ENCODE data around the gene GLS. TPM values are rescaled to one million over a fixed set of nuclear protein-coding genes. Genes with fewer than 3 reads are reported as not detected.

GLS gene
- total and polyA plus RNA-seq, 2 of the 13 experiments (the other 11 are each of a cell fraction or from before 2014, with no cell fraction given): 78.6 to 183 TPM

DNA sequence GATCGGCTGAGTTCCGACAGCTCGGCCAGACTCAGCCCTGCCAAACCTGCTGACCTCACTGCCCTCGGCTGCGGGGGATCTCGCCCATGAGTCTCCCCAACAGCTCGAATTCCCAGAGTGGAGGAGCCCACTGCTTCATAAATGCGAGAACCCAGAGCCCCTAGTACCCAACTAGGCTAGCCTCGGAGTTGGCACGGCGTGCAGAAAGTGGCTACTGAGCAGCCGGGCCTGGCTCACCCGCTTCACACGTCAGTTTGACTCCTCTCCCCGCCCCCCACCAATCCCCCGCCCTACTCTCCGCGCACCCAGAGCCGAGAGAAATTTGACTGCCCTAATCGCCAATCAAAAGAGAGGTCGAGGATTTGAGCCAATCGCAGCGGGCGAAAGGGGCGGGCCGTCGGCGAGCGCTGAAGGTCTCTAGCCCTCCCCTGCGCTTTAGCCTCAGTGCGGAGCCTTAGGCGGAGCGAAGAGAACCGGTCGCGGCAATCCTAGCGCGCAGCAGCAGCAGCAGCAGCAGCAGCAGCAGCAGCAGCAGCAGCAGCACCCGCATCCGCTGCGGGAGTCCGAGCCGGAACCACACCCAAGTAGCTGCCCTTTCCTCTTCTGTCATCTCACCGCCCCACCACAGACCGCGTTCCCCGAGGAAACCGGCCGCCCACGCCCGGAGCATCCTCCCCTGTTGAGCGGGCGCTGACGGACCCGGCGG lies at the start of gene GLS (continued):
- TF ChIP-seq CC2D1A (CRISPR knock-in tag; IDR thresholded peaks at IDR 0.05): no peak
- no peak for TF ChIP-seq KAT2B (IDR thresholded peaks at IDR 0.05; ENCODE audit: borderline replicate concordance, low read depth, low read length)
- TF ChIP-seq, protein P1, sequence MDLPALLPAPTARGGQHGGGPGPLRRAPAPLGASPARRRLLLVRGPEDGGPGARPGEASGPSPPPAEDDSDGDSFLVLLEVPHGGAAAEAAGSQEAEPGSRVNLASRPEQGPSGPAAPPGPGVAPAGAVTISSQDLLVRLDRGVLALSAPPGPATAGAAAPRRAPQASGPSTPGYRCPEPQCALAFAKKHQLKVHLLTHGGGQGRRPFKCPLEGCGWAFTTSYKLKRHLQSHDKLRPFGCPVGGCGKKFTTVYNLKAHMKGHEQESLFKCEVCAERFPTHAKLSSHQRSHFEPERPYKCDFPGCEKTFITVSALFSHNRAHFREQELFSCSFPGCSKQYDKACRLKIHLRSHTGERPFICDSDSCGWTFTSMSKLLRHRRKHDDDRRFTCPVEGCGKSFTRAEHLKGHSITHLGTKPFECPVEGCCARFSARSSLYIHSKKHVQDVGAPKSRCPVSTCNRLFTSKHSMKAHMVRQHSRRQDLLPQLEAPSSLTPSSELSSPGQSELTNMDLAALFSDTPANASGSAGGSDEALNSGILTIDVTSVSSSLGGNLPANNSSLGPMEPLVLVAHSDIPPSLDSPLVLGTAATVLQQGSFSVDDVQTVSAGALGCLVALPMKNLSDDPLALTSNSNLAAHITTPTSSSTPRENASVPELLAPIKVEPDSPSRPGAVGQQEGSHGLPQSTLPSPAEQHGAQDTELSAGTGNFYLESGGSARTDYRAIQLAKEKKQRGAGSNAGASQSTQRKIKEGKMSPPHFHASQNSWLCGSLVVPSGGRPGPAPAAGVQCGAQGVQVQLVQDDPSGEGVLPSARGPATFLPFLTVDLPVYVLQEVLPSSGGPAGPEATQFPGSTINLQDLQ (CRISPR knock-in tag; IDR thresholded peaks at IDR 0.05): no peak
- TF ChIP-seq ZNF75D (CRISPR knock-in tag; IDR thresholded peaks at IDR 0.05; ENCODE audit: borderline replicate concordance): no peak
- TF ChIP-seq NR2F1 (CRISPR knock-in tag; IDR thresholded peaks at IDR 0.05): peak in 1 of 2 experiments; percentile 69; a peak in 3 of 4 replicates
- peak; percentile 81 for TF ChIP-seq SATB2 (CRISPR knock-in tag; IDR thresholded peaks at IDR 0.05)
- TF ChIP-seq ZSCAN25 (CRISPR knock-in tag; IDR thresholded peaks at IDR 0.05): peak; percentile 94
- TF ChIP-seq ZNF737 (CRISPR knock-in tag; IDR thresholded peaks at IDR 0.05; ENCODE audit: borderline replicate concordance): no peak
- no peak for TF ChIP-seq FLYWCH1 (CRISPR knock-in tag; IDR thresholded peaks at IDR 0.05)
- TF ChIP-seq SCMH1 (CRISPR knock-in tag; IDR thresholded peaks at IDR 0.05; ENCODE audit: borderline replicate concordance): no peak
- peak; percentile 43; the same call in 1 of the 2 replicates for TF ChIP-seq TP53 (CRISPR knock-in tag; conservative IDR thresholded peaks at IDR 0.05)
- TF ChIP-seq ZNF569 (CRISPR knock-in tag; IDR thresholded peaks at IDR 0.05; ENCODE audit: borderline replicate concordance): no peak
- TF ChIP-seq REPIN1 (CRISPR knock-in tag; IDR thresholded peaks at IDR 0.05; ENCODE audit: borderline replicate concordance, low read depth): peak; percentile 65
- peak; percentile 36; the same call in 1 of the 2 replicates for TF ChIP-seq TOE1 (CRISPR knock-in tag; IDR thresholded peaks at IDR 0.05)
- peak; percentile 82 for TF ChIP-seq SAP130 (CRISPR knock-in tag; IDR thresholded peaks at IDR 0.05; ENCODE audit: low read depth)
- TF ChIP-seq RERE (CRISPR knock-in tag; IDR thresholded peaks at IDR 0.05; ENCODE audit: low read depth): peak; percentile 49; the same call in 1 of the 2 replicates
- TF ChIP-seq MTF2 (CRISPR knock-in tag; IDR thresholded peaks at IDR 0.05; ENCODE audit: borderline replicate concordance): no peak; the same call in 1 of the 2 replicates
- TF ChIP-seq ZIK1 (CRISPR knock-in tag; IDR thresholded peaks at IDR 0.05; ENCODE audit: borderline replicate concordance, low read depth): no peak
- TF ChIP-seq RBFOX2 (IDR thresholded peaks at IDR 0.05; ENCODE audit: low read depth, low read length): peak; percentile 95
- TF ChIP-seq KDM6A (CRISPR knock-in tag; IDR thresholded peaks at IDR 0.05; ENCODE audit: low read depth): no peak
- no peak for TF ChIP-seq ZNF335 (CRISPR knock-in tag; IDR thresholded peaks at IDR 0.05)

Measured in HepG2 (cell line).